ENCODE measurements around the gene TSC2.
"Not testable (repeated sequence)": the region's sequence is repeated elsewhere in the genome, so short reads cannot be mapped to it uniquely, and the experiment has no call there.

- TF ChIP-seq, protein P1, sequence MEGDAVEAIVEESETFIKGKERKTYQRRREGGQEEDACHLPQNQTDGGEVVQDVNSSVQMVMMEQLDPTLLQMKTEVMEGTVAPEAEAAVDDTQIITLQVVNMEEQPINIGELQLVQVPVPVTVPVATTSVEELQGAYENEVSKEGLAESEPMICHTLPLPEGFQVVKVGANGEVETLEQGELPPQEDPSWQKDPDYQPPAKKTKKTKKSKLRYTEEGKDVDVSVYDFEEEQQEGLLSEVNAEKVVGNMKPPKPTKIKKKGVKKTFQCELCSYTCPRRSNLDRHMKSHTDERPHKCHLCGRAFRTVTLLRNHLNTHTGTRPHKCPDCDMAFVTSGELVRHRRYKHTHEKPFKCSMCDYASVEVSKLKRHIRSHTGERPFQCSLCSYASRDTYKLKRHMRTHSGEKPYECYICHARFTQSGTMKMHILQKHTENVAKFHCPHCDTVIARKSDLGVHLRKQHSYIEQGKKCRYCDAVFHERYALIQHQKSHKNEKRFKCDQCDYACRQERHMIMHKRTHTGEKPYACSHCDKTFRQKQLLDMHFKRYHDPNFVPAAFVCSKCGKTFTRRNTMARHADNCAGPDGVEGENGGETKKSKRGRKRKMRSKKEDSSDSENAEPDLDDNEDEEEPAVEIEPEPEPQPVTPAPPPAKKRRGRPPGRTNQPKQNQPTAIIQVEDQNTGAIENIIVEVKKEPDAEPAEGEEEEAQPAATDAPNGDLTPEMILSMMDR (IDR thresholded peaks at IDR 0.05; ENCODE audit: poor library complexity) = not testable (repeated sequence)
- TF ChIP-seq EZH2 (IDR thresholded peaks at IDR 0.05; ENCODE audit: borderline replicate concordance); EZH2phosphoT487 (IDR thresholded peaks at IDR 0.05; ENCODE audit: low read depth, severe bottlenecking, unreplicated experiment): not testable (repeated sequence)
Observed at GRCh38 chr16:2110332-2111008, 62.7 kb downstream of the TSC2 start.

All from hepatocyte (in vitro differentiated cells).